ENCODE results near the gene TCEA2. TPM values are rescaled to one million over a fixed set of nuclear protein-coding genes. Genes with fewer than 3 reads are reported as not detected.
"Not testable (repeated sequence)": the region's sequence is repeated elsewhere in the genome, so short reads cannot be mapped to it uniquely, and the experiment has no call there.

TCEA2 gene
- polyA plus RNA-seq, 1 donor: 49.9 TPM

DNA sequence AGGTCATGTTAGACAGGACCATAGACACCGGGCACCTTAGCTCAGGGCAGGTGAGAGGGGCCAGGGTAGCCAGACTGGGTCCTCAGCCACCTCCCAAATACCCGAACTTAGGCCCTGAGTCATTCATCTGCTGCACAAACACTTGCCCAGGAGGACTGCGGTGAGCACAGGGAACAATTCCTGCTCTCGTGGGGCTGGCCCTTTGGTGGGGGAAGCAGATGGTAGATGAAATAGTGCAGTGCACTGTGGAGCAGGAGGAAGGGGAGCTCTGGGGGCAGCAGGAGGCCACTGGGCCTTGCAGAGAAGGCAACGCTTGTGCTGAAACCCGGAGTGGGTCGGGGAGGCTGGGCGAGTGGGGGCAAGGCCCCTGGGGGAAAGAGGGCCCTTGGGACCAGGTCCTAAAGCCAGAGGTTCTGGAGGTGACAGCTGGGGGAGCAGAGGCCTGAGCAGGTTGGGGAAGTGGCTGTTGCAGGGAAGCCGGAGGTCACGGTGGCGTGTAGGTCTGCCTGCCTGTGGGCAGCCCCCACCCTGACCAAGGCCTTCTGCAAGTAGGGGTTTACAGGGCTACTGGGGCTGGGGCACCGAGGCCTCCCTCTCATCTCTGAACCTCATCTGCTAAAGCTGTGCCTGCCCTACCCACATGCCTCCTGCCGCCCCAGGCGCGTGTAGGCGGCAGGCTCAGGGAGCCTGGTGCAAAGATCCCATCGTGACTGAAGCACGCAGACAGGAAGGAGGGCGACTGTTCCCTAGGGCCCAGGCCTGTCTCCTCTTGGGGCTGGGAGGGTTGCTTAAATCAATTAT is 49.0 kb downstream of the TCEA2 start:
- no peak for DNase-seq

DNA sequence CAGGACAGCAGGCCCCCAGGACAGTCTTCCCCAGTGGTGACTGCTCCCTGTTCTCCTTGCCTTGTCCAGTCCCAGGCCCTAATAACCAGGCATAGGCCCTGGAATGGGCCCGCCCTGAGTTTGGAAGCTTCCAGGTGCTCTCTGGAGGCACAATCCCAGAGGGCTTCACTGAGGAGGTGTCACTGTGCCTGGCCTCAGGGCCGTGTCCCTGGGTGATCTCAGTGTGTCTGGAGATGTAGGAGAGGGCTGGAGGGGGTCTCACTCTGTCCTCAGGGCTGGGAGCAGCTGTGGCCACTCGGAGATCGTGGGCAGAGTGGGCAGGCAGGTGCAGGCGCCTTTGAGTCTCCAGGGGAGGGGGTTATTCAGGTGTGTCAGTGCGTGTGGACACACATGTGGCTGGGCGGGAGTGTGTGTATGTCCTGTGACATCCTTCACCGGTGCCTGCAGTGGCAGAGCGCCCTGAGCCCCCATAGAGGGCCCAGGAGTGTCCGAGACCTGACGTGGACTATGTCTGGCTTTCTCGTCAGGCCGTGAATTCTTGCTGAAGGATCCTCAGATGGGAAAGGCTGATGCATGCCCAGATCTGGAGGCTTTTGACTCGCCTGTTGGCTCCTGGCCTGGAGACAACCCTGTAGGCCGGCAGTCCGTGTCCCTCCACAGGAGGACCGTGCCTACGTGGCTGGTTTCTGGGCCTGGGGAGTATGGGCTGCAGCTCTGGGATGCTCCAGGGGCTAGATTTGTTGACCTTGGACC is 49.9 kb downstream of the TCEA2 start:
- DNase-seq: peak; percentile 48

DNA sequence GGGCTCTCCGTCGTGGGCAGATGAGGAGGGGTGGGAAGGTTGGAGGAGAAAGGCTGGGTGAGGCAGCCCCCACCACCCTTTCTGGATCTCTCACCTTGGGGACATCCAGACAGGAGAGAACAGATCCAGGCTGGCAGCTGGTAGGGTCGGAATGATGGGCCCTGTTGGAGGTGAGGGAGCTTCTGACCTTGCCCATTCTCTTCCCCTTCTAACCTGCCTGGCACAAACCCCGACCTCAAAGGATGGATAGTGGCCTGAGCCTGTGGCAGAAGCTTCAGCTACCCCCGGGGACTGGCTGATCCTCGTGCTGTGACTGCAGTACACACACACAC is 50.4 kb downstream of the TCEA2 start:
- DNase-seq: no peak

DNA sequence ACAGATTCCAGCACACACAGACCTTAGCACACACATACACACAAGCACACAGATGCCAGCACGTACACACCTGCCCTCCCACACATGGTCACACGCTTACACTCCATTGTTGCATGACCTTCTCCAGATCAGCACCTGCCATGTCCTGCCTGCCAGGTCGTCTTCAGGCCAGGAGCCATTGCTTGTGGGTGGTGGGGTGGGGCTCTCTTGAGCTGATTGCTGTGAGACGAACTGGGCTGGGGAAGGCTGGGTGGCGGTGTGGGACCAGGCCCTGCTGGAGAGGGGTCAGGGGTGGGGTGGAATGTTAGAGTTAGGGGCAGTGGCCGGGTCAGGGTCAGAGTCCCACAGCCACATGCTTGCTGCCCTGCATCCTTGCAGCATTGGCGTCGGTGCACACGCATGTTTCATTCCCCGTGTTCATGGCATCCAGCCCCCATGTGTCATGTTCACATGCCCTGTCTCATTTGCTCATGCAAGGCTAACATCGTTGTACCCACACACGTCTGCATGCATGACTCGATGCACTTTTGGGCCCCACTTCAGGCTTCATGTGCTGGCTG is 50.9 kb downstream of the TCEA2 start:
- DNase-seq: no peak

DNA sequence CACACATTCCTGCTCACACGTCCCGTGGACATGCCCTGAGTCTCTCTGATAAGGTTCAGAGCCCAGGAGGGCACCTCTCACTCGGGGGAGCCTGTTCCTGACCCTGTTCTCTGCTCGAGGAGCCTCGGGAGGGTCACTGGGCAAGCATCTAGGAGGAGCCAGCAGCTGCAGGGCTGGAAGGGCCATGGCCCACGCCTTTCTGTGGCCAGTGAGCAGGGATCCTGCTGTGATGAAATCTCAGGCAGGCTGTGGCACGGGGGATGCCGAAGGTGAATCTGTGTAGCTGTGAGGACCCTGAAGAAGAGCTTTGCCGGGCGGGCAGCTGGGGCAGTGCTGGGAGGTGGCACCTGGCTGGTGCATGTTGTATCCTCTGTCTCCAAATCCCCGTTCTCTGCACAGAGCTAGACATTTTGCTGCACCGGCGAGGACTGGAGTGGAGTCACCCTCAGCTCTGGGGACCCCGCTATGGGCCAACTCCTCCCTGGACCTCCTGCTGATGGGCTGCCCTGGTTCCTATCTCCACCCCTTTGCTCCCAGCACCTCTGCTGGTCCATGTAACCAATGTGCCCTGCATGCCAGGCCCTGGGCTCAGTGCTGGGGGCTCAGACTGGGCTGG is 51.5 kb downstream of the TCEA2 start:
- no peak for DNase-seq

DNA sequence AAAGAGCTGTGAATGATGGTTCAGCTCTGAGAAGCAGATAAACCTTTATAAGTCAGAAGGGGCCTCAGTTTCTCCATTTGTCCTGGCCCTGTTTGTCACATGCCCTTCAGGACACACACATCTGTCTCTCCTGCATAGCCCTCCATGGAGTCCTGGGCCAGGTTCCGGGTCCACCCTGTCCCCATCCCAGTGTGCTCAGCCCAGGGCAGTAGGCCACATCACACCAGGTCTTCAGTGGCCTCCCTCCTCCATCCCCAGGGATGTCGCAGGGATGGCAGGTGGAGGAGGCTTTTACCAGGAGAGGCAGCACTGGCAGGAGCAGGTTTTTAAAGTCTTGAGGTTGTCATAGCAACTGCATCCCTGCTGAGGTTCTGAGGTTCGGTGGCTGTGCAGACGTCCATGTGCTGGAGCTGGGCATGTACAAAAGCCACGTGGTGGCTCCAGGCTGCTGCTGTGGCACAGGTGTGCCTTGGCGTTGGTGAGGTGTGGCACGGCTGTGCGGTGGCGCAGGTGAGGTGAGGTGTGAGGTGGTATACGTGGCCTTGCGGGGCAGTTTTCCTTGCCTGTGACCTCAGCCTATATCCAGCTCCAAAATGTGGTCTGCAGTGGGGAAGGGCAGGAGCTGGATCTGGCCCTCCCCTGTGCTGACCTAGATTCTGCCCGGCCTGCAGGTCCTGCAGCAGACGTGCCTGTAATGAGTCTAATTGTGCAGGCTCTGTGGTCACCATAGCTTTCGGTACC is 52.3 kb downstream of the TCEA2 start:
- no peak for DNase-seq

DNA sequence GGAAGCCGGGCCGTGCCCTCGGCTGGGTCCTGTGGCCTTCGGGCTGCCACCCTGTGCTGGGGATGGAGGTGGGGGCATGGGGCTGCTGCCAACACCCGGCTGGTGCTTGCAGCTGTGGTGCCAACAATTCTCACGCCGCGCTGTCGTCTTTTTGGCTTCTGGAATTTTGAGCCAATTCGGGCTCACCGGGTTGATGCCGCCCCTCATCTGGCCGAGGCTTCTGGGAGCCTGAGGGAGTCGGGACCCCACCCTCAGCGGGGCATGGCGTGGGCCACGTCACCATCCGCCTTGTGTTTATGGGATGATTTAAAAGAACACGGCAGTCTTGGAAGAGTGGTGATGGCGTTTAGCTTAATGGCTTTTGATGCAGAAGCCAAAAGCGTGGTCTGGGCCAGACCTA is 53.0 kb downstream of the TCEA2 start:
- DNase-seq: no peak

DNA sequence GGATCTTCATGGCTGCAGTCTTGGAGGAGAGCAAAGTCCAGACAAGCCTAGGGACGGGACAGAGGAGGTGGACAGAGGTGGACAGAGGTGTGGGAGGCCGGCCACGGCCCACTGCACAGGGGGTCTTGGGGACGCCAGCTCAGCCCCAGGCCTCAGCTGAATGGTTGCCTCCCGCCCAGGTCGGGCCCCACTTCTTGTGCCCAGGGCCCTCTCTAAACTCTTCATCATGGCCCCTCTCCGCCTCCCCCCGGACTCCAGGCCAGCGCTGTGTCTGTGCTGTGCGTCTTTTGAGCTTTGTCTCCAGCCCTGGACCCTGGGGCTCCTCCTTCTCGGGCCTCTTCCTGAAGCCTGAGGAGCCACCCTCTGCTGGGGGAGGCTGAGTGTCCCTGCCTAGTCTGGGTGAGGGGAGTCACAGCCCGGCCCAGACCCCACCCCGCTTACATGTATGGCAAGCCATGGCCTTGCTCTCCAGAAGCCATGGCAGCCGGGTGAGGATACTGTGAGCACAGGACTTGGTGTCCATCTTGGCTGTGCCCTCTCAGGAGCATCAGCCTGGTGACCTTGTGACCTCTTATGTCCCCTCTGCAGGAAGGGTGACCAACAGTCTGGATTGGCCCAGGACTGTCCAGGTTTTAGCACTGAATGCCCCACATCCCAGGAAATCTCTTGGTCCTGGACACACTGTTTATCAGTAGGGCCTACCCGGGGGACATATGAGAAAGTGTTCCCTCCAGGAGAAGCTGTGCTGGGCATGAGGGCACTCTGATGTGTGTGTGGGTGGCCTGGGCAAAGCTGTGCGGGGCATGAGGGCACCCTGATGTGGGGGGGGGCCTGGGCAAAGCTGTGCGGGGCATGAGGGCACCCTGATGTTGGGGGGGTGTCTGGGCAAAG is 53.8 kb downstream of the TCEA2 start:
- no peak for DNase-seq

DNA sequence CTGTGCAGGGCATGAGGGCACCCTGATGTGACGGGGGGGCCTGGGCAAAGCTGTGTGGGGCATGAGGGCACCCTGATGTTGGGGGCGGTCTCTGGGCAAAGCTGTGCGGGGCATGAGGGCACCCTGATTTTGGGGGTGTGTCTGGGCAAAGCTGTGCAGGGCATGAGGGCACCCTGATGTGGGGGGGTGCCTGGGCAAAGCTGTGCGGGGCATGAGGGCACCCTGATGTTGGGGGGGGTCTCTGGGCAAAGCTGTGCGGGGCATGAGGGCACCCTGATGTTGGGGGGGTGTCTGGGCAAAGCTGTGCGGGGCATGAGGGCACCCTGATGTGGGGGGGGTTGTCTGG is 54.4 kb downstream of the TCEA2 start:
- not testable (repeated sequence) for DNase-seq

DNA sequence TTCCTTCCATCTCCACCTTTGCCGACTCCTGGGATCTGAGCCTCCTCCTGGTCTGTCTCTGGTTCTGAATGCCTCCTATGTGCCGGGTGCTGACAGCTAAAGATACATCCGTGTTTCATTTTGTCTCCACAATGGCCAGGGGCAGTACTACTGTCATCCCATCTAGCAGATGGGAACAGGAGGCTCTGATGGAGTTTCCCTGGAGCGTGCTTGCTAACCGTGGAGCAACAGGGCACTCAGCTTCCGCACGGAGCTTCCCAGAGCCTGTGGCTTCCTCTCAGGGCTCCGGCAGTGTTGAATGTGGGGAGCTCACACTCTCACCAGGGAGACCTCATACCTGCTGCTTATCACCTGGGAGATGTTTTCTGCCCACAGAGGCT is 56.3 kb downstream of the TCEA2 start:
- DNase-seq: no peak

DNA sequence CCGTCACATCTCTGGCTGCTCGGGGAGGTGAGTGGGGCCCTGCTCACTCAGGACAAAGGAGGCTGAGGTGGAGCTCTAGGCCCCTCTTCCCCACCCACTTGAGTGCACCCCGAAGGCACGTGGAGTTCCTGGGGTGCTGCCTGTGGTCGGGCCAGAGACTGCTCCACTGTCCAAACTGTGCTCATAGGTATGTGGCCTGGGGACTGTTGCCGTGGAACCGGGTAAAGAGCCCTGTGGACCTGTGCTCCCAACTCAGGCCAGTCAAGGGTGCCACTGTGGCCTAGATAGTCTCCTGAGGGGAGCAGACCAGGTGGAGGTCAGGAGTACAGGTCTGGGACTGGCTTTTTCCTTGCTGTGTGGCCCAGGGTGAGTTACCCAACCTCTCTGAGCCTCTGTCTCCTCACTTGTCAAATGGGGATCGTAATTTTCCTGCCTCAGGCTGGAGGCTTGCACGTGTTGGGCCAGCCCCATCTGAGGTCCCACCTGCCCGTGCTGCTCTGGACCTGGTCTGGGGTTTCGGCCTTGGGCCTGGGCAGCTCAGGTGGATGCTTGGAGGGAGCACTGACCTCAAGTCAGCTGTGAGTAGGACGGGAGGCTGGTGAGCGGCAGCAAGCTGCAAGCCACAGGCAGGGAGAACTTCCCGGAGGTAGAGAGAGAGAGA is 56.8 kb downstream of the TCEA2 start:
- no peak for DNase-seq

DNA sequence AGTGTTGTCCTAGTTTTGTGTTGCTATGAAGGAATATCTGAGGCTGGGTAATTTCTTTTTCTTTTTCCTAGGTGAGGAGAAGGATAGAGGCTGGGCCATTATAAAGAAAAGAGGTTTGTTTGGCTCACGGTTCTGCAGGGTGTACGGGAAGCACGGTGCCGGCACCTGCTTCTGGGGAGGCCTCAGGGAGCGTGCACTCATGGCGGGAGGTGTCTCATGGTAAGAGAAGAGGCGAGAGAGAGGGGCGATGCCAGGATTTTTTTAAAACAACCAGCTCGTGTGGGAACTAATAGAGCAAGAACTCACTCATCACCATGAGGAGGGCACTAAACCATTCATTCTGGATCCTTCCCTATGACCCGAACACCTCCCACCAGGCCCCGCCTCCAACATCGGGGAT is 58.6 kb downstream of the TCEA2 start:
- DNase-seq: no peak

Other genes with a start within 250 kb of the TCEA2 start
- gene ZBTB46, start 231.9 kb upstream of the TCEA2 start, polyA plus RNA-seq (ENCODE audit: insufficient read length): 24.7 TPM
- gene ABHD16B, start 201.7 kb upstream of the TCEA2 start, polyA plus RNA-seq (ENCODE audit: insufficient read length): not detected
- 87.2 TPM for gene TPD52L2, start 197.9 kb upstream of the TCEA2 start, polyA plus RNA-seq (ENCODE audit: insufficient read length)
- gene DNAJC5, start 168.1 kb upstream of the TCEA2 start, polyA plus RNA-seq (ENCODE audit: insufficient read length): 33.3 TPM
- gene UCKL1, start 106.8 kb upstream of the TCEA2 start, polyA plus RNA-seq (ENCODE audit: insufficient read length): 54.9 TPM
- 29.8 TPM for gene ZNF512B, start 93.3 kb upstream of the TCEA2 start, polyA plus RNA-seq (ENCODE audit: insufficient read length)
- gene SAMD10, start 83.6 kb upstream of the TCEA2 start, polyA plus RNA-seq (ENCODE audit: insufficient read length): 4.4 TPM
- 63.6 TPM for gene PRPF6, start 82.1 kb upstream of the TCEA2 start, polyA plus RNA-seq (ENCODE audit: insufficient read length)
- gene C20orf204, start 27.0 kb upstream of the TCEA2 start, polyA plus RNA-seq (ENCODE audit: insufficient read length): 1.0 TPM
- 19.6 TPM for gene SOX18, start 13.6 kb upstream of the TCEA2 start, polyA plus RNA-seq (ENCODE audit: insufficient read length)
- 6.9 TPM for gene RGS19, start 16.3 kb downstream of the TCEA2 start, polyA plus RNA-seq (ENCODE audit: insufficient read length)
- 1.1 TPM for gene OPRL1, start 16.9 kb downstream of the TCEA2 start, polyA plus RNA-seq (ENCODE audit: insufficient read length)
- gene LKAAEAR1, start 21.2 kb downstream of the TCEA2 start, polyA plus RNA-seq (ENCODE audit: insufficient read length): not detected
- gene NPBWR2, start 44.4 kb downstream of the TCEA2 start, polyA plus RNA-seq (ENCODE audit: insufficient read length): not detected
- gene MYT1, start 101.3 kb downstream of the TCEA2 start, polyA plus RNA-seq (ENCODE audit: insufficient read length): 0.05 TPM
- gene PCMTD2, start 192.6 kb downstream of the TCEA2 start, polyA plus RNA-seq (ENCODE audit: insufficient read length): 70.6 TPM